ENCODE results near the gene NRIP3. TPM values are rescaled to one million over a fixed set of nuclear protein-coding genes. Genes with fewer than 3 reads are reported as not detected.

The NRIP3 gene
- total RNA-seq, 1 experiment from 2014 or later, result 10.0 TPM

DNA sequence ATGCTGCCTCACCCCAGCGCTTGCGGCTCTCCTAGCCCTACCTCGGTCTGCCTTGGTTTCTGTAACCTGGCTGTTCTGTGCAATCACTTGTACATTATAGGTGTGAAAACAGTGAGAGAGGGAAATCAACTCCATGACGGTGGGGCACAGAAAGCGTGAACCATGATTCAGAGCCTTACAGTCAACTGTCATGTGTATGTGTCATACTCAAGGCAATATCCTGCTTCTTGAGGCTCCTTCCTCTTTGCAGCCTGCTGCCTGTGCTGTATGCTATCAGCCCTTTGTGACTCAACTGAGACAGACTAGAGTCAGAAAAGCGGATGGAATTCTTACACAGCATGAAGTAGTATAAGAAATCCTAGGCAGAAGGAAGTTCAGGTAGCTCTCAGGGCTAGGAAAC lies 2.1 kb downstream of the NRIP3 start:
- Histone ChIP-seq H3K9me3 (no peaks in the 10 kb centered on the region; the same call in 1 of the 2 replicates), H3K4me3 (ENCODE audit: low read depth, low read length) (no peak overlapping the region), H3K36me3 (ENCODE audit: control insufficient read depth, insufficient read depth, low read length) (no peaks in the 10 kb centered on the region), H3K4me1 (peaks cover 11% of the 10 kb centered on the region; the same call in 1 of the 2 replicates), H3K27me3 (replicated peaks; ENCODE audit: control insufficient read depth, insufficient read depth, low read length) (no peaks in the 10 kb centered on the region; the same call in 1 of the 2 replicates)
- no TSS peak for BruUV-seq (replicated peaks)
- ChIA-PET POLR2A (no interaction called here), CTCF (no interaction called here)
- no peaks in the 10 kb centered on the region for H3K4me1 Mint-ChIP-seq (ENCODE audit: low read depth, unreplicated experiment)
- intact Hi-C loops (cut with micrococcal nuclease; ENCODE audit: unreplicated experiment), result no loop called here
- H3K36me3 Mint-ChIP-seq (ENCODE audit: insufficient read depth, unreplicated experiment), result peaks cover 8% of the 10 kb centered on the region
- H3K27me3 Mint-ChIP-seq (ENCODE audit: insufficient read depth, unreplicated experiment), result peaks cover 6% of the 10 kb centered on the region
- no peak overlapping the region for H3K27ac Mint-ChIP-seq (ENCODE audit: unreplicated experiment)
- no peak overlapping the region for H3K4me3 Mint-ChIP-seq (ENCODE audit: unreplicated experiment)
- DNase-seq, result no peak
- TF ChIP-seq, protein P1, sequence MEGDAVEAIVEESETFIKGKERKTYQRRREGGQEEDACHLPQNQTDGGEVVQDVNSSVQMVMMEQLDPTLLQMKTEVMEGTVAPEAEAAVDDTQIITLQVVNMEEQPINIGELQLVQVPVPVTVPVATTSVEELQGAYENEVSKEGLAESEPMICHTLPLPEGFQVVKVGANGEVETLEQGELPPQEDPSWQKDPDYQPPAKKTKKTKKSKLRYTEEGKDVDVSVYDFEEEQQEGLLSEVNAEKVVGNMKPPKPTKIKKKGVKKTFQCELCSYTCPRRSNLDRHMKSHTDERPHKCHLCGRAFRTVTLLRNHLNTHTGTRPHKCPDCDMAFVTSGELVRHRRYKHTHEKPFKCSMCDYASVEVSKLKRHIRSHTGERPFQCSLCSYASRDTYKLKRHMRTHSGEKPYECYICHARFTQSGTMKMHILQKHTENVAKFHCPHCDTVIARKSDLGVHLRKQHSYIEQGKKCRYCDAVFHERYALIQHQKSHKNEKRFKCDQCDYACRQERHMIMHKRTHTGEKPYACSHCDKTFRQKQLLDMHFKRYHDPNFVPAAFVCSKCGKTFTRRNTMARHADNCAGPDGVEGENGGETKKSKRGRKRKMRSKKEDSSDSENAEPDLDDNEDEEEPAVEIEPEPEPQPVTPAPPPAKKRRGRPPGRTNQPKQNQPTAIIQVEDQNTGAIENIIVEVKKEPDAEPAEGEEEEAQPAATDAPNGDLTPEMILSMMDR (IDR thresholded peaks at IDR 0.05; ENCODE audit: insufficient read depth in 1 of 2, low read depth in 1 of 2, low read length in 1 of 2, severe bottlenecking in 1 of 2, unreplicated experiment in 1 of 2), result no peak
- no peaks in the 10 kb centered on the region for H3K9me3 Mint-ChIP-seq (ENCODE audit: unreplicated experiment)

DNA sequence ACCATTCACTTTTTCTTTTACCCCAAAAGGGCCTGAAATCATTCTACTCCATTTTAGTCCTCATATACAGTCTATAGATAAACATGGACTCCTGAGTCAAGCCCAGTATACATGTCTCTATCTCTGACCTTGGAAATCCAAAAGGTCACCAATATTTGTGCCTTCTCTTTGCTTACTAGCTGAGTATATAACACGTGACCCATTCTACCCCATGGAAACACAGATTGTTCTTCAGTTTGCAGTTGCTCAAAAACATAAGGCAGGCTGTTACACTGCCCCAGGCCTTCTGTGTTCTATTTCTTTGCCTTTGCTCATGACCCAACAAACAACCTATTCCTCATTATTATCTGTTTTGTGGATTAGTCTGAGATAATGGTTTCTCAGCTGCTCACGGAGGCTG lies 5.8 kb downstream of the NRIP3 start:
- H3K36me3 ChIP-seq (ENCODE audit: control insufficient read depth, insufficient read depth, low read length), result no peaks in the 10 kb centered on the region
- no peaks in the 10 kb centered on the region; the same call in 1 of the 2 replicates for H3K27me3 ChIP-seq (replicated peaks; ENCODE audit: control insufficient read depth, insufficient read depth, low read length)
- no peak overlapping the region for H3K4me3 Mint-ChIP-seq (ENCODE audit: unreplicated experiment)
- H3K27ac Mint-ChIP-seq (ENCODE audit: unreplicated experiment), result no peak overlapping the region
- intact Hi-C loops (cut with micrococcal nuclease; ENCODE audit: unreplicated experiment), result no loop called here
- no peaks in the 10 kb centered on the region for H3K36me3 Mint-ChIP-seq (ENCODE audit: insufficient read depth, unreplicated experiment)
- H3K4me1 ChIP-seq, result 0 out of 2 replicates have a peak, but pooled peaks cover 5% of the 10 kb centered on the region
- H3K4me3 ChIP-seq (ENCODE audit: low read depth, low read length), result no peak overlapping the region
- POLR2A ChIA-PET, result no interaction called here
- DNase-seq, result no peak
- H3K9me3 Mint-ChIP-seq (ENCODE audit: unreplicated experiment), result no peaks in the 10 kb centered on the region
- CTCF ChIA-PET, result no interaction called here
- TF ChIP-seq, protein P1 (IDR thresholded peaks at IDR 0.05; ENCODE audit: insufficient read depth in 1 of 2, low read depth in 1 of 2, low read length in 1 of 2, severe bottlenecking in 1 of 2, unreplicated experiment in 1 of 2), result no peak
- H3K4me1 Mint-ChIP-seq (ENCODE audit: low read depth, unreplicated experiment), result no peaks in the 10 kb centered on the region
- H3K27me3 Mint-ChIP-seq (ENCODE audit: insufficient read depth, unreplicated experiment), result no peaks in the 10 kb centered on the region
- BruUV-seq (replicated peaks), result no TSS peak
- H3K9me3 ChIP-seq, result no peaks in the 10 kb centered on the region

DNA sequence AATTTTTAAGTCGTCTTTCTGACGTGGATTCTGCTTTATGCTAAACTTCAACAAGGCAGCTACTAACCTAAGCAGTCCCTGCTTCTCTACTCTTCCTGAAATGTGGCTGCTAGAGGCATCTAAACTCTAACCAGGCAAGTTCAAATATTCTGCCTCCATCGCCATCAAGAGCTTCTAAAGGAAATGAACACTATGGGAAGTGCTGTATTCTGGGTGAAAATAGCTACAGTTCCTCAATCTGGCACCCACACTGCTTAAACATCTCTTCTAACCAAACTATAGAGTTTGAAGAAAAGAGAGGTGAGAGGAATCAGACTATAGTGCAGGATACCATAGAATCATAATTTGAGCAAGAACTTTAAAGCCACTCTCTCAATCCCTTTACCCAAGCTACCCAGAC lies 6.3 kb downstream of the NRIP3 start:
- no TSS peak for BruUV-seq (replicated peaks)
- no peaks in the 10 kb centered on the region for H3K4me1 Mint-ChIP-seq (ENCODE audit: low read depth, unreplicated experiment)
- POLR2A ChIA-PET, result no interaction called here

More for the DNA sequence above, 6.3 kb downstream of the NRIP3 start:
- no peaks in the 10 kb centered on the region for H3K9me3 ChIP-seq
- no peak overlapping the region for H3K4me3 Mint-ChIP-seq (ENCODE audit: unreplicated experiment)
- no peaks in the 10 kb centered on the region for H3K27me3 Mint-ChIP-seq (ENCODE audit: insufficient read depth, unreplicated experiment)
- H3K36me3 ChIP-seq (ENCODE audit: control insufficient read depth, insufficient read depth, low read length), result no peaks in the 10 kb centered on the region
- no peaks in the 10 kb centered on the region for H3K4me1 ChIP-seq
- no peak overlapping the region for H3K4me3 ChIP-seq (ENCODE audit: low read depth, low read length)
- CTCF ChIA-PET, result no interaction called here
- intact Hi-C loops (cut with micrococcal nuclease; ENCODE audit: unreplicated experiment), result no loop called here
- TF ChIP-seq, protein P1 (IDR thresholded peaks at IDR 0.05; ENCODE audit: insufficient read depth in 1 of 2, low read depth in 1 of 2, low read length in 1 of 2, severe bottlenecking in 1 of 2, unreplicated experiment in 1 of 2), result no peak
- no peaks in the 10 kb centered on the region; the same call in 1 of the 2 replicates for H3K27me3 ChIP-seq (replicated peaks; ENCODE audit: control insufficient read depth, insufficient read depth, low read length)
- H3K9me3 Mint-ChIP-seq (ENCODE audit: unreplicated experiment), result no peaks in the 10 kb centered on the region
- DNase-seq, result no peak
- H3K36me3 Mint-ChIP-seq (ENCODE audit: insufficient read depth, unreplicated experiment), result no peaks in the 10 kb centered on the region
- H3K27ac Mint-ChIP-seq (ENCODE audit: unreplicated experiment), result no peak overlapping the region
